Measurements from ENCODE around the gene DHCR24.
"Not testable (repeated sequence)": the region's sequence is repeated elsewhere in the genome, so short reads cannot be mapped to it uniquely, and the experiment has no call there.

The DHCR24 gene

GRCh38 chr1:54886724-54887664, at the start of gene DHCR24:
DHCR24 (minus strand) TSS chr1:54887195; CDS start chr1:54887119, 76 bp downstream.
- in situ Hi-C loops (cut with MboI; ENCODE audit: low sequenced_read_pairs): no loop called here

DNA sequence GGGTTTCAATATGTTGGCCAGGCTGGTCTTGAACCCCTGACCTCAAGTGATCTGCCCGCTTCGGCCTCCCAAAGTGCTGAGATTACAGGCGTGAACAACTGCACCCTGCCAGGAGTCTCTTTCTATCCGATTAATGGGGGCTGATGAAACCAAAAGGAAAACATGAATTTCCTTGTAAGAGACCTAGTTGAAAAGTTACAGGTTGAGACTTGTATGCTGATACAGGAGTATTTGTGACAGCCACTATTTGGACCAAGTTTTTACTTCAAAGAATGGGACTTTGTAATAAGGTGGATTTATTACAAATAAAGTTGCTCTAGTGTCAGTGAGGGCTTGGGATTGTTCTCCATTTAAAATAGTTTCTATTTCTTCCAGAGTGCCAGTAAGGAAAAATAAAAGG, 49.8 kb upstream of the DHCR24 start:
- in situ Hi-C loops (cut with MboI; ENCODE audit: low sequenced_read_pairs): no loop called here

- in situ Hi-C loops (cut with MboI; ENCODE audit: low sequenced_read_pairs): no loop called here
Measured at GRCh38 chr1:54934869-54935268, 47.9 kb upstream of the DHCR24 start.

GRCh38 chr1:54934081-54934480, 47.1 kb upstream of the DHCR24 start:
- in situ Hi-C loops (cut with MboI; ENCODE audit: low sequenced_read_pairs): not testable (repeated sequence)

DNA sequence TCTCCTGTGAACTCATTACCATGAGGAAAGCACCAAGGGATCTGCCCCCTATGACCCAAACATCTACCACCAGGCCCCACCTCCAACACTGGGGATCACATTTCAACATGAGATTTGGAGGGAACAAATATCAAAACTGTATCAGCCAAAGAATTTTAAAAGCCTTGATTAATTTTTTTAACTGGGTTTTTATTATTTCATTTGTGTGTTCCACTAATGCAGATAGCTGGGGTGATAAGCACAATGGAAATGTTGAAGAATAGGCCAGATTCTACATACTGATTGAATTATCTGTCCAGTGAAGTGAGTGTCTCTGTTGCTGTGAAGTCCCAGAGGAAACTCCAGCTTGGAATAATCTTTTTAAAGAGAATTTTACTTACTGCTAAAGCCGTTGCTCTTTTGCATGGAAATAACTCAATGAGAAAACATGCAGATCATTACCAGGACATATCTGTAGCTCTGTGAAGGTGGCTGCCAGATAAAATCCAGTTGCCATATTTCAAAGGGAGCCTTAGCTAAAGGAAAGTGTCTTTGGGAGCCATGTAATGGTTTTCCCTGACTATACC, 44.4 kb upstream of the DHCR24 start:
- in situ Hi-C loops (cut with MboI; ENCODE audit: low sequenced_read_pairs): no loop called here

- in situ Hi-C loops (cut with MboI; ENCODE audit: low sequenced_read_pairs): no loop called here
Measured at GRCh38 chr1:54929700-54930099, 42.7 kb upstream of the DHCR24 start.

- in situ Hi-C loops (cut with MboI; ENCODE audit: low sequenced_read_pairs): no loop called here
Measured at GRCh38 chr1:54928327-54928726, 41.3 kb upstream of the DHCR24 start.

DNA sequence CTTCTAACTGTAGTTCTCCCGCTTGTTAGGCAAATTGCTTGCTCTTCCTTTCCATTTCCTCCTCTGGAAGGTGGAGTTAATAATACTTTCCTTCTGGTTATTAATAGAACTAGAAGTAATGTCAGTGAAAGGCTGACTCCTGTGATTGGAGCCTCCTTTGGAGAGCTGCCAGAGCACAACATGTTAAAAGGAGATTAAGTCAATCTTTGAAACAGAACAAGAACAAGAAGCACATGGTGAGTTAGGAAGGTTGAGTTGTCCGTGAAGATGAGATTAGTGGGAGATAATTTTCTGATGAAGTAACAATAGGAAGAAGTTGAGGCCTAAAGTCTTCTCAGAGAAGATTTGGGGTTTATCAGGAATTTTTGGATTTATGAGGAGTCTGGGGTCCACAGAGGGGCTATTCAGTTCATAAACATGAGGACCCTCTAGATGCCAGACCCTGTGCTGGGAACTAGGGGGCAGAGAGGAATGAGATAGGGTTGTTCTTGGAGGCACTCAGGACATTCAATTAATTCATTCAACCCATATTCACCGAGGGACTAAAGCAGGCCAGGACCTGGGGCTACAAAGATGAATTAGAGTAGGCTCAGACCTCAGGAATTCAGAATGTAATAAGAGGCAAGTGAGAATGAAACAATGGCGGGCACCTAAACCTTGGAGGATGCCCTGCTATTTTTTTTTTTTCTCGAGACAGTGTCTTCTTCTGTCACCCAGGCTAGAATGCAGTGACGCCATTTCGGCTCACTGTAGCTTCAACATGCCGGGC, 40.7 kb upstream of the DHCR24 start:
- in situ Hi-C loops (cut with MboI; ENCODE audit: low sequenced_read_pairs): no loop called here

DNA sequence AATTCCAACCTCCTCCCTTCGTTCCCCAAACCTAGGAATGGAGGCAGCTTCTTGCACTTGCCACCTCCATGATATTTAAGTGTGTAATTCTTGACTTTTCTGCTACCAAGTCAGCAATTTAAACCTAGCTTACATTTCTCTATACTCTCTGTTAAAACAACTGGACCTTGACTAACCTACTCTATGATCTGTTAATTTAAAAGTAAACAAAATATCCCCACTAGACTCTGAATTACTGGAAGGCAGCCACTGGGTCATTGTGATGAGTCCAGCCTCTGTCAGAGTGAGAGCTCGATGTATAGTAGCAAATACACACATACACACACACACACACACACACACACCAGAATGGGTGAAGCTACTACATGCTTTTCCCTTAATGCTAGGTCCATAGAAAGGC, 40.0 kb upstream of the DHCR24 start:
- in situ Hi-C loops (cut with MboI; ENCODE audit: low sequenced_read_pairs): no loop called here

DNA sequence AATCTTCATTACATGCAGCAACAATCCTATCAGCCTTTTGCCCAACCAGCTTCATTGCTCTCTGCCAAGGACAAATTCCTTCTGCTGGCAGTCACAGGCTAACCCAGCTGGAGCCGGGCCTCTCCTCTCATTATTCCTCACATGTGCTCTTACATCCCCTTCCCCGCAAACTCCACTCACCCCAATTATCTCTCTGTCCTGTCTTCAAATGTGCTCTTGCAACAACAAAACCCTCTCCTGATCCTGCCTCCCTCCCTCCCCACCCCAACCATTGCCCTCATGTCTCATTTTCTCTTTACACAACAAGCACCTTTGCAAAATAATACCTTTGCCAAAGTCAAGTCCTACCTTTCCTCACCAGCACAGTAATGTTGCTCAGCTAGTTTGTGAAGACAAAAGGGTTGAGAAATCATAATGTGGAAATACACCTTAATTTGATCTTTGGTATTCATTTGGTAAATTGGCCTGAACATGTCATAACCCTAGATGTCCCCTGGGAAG, 36.0 kb upstream of the DHCR24 start:
- in situ Hi-C loops (cut with MboI; ENCODE audit: low sequenced_read_pairs): no loop called here

DNA sequence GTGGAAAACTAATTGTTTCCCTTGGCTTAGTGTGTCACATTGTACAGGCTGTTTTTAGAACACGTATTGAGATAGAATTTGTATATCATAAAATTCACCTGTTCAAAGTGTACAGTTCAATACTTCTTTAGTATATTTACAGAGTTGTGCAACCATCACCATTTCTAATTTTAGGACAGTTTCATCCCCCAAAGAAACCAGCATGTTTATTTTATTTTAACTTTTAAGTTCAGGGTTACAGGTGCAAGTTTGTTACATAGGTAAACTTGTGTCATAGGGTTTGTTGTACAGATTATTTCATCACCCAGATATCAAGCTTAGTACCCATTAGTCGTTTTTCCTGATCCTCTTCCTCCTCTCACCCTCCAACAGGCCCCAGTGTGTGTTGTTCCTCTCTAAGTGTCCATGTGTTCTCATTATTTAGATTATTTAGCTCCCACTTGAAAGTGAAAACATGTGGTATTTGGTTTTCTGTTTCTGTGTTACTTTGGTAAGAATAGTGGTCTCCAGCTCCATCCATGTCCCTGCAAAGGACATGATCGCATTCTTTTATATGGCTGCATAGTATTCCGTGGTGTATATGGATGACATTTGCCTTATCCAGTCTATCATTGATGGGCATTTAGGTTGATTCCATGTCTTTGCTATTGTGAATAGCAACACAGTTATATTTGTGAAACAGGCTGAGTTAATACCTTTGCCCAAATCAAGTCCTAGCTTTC, 35.2 kb upstream of the DHCR24 start:
- in situ Hi-C loops (cut with MboI; ENCODE audit: low sequenced_read_pairs): no loop called here

GRCh38 chr1:54919367-54920359, 32.7 kb upstream of the DHCR24 start:
- in situ Hi-C loops (cut with MboI; ENCODE audit: low sequenced_read_pairs): no loop called here

GRCh38 chr1:54911076-54911475, 24.1 kb upstream of the DHCR24 start:
- in situ Hi-C loops (cut with MboI; ENCODE audit: low sequenced_read_pairs): not testable (repeated sequence)

- in situ Hi-C loops (cut with MboI; ENCODE audit: low sequenced_read_pairs): no loop called here
Measured at GRCh38 chr1:54906586-54906985, 19.6 kb upstream of the DHCR24 start.

DNA sequence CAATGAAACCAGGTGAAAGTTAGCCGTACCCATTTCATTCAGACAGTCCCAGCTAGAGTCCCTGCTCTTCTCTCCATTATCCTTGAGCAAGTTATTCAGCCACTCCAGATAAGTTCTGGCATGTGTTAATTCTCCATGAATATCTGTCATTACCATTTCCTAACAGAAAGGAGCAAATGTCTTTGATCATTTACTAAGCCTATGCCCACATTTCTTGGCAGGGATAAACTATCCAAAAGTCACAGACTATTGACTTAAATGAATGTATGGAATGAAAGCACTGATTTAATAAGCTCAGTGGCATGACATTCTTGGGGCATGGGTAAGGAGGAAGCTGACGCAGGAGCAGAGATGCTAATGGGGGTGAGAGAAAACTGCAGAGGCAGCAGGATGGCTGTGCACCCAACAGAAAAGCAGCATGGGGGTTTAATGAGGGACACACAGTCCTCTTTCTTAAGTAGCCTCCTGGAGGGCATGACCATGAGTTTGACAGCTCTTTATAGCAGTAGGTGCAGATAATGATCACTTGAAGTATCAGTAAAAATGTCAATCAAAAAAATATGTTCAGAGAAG, 17.6 kb upstream of the DHCR24 start:
- in situ Hi-C loops (cut with MboI; ENCODE audit: low sequenced_read_pairs): no loop called here

DNA sequence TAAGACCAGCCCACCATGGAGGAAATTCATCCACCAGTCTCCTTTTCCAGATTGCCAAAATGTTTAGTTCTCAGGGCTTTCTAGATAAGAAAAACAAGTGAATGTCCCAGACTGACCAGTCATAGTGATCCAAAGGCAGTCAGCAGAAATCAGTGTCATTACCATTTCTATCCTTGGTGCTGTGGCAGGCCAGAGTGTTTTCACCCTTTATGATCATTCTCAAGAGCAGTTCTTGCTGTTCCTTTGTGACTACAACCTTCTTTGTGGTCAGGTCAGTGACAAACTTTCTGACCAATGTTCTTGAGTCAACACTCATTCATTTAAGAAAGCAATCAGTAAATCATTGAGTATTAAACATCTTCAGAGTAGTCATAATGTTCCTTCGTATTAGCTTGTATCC, 7.3 kb upstream of the DHCR24 start:
- in situ Hi-C loops (cut with MboI; ENCODE audit: low sequenced_read_pairs): no loop called here

DNA sequence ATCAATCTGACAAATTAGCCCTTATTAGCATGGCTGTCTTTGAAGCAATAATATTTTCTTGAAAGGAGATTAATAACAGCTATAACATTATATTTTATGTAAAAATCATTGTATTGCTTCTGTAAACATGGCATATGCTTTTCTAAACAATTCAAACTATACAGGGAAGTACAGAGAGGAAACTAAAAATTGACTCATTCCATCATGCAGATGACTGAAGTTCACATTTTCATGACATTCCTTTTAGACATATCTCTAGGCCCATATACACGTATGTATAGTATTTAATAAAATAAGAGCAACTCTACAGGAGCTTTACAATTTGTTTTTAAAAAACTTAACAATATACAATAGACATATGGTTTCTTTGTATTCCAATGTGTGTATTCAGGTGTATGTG, 5.6 kb upstream of the DHCR24 start:
- in situ Hi-C loops (cut with MboI; ENCODE audit: low sequenced_read_pairs): no loop called here

DNA sequence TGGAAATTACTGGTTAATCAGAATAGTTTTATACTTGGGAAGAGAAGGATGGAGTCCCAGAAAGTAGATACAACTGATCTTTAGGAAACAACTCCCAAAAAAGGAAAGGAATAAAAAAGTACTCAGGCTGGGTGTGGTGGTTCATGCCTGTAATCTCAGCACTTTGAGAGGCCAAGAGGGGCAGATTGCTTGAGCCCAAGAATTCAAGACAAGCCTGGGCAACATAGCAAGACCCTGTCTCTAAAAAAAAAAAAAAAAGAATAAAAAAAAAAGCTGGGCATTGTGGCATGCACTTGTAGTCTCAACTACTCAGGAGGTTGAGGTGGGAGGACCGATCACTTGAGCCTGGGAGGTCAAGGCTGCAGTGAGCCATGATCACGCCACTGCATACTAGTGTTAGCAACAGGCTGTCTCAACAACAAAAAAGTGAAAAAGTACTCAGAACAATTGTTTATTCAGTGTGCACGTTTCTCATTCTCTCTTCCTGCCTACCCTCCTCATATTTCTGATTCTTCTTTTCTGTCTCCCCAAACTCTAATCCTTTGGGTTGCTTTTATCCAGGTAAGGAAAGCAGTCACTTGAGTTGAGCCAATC, 2.2 kb upstream of the DHCR24 start:
- in situ Hi-C loops (cut with MboI; ENCODE audit: low sequenced_read_pairs): no loop called here
